ENCODE data around the gene HIVEP2.

The HIVEP2 gene

GRCh38 chr6:142844065-142844755 lies 100.8 kb downstream of the HIVEP2 start:
- no peak for DNase-seq (ENCODE audit: low read depth in 2 of 2)

- DNase-seq (ENCODE audit: low read depth in 2 of 2) = no peak
These were observed 101.6 kb downstream of the HIVEP2 start for GRCh38 chr6:142843361-142843760.

GRCh38 chr6:142842418-142843261 lies 102.3 kb downstream of the HIVEP2 start:
- DNase-seq (ENCODE audit: low read depth in 2 of 2) = no peak

GRCh38 chr6:142841915-142842314 lies 103.1 kb downstream of the HIVEP2 start:
- DNase-seq (ENCODE audit: low read depth in 2 of 2) = no peak

GRCh38 chr6:142839686-142840040 lies 105.3 kb downstream of the HIVEP2 start:
- no peak for DNase-seq (ENCODE audit: low read depth in 2 of 2)

- no peak for DNase-seq (ENCODE audit: low read depth in 2 of 2)
These were observed 105.9 kb downstream of the HIVEP2 start for GRCh38 chr6:142838821-142839685.

- no peak for DNase-seq (ENCODE audit: low read depth in 2 of 2)
These were observed 109.0 kb downstream of the HIVEP2 start for GRCh38 chr6:142835787-142836535.

- no peak for DNase-seq (ENCODE audit: low read depth in 2 of 2)
These were observed 110.1 kb downstream of the HIVEP2 start for GRCh38 chr6:142834853-142835252.

GRCh38 chr6:142833798-142834197 lies 111.2 kb downstream of the HIVEP2 start:
- DNase-seq (ENCODE audit: low read depth in 2 of 2) = no peak

- no peak for DNase-seq (ENCODE audit: low read depth in 2 of 2)
These were observed 111.9 kb downstream of the HIVEP2 start for GRCh38 chr6:142833054-142833453.

- DNase-seq (ENCODE audit: low read depth in 2 of 2) = no peak
These were observed 114.2 kb downstream of the HIVEP2 start for GRCh38 chr6:142830807-142831206.

- no peak for DNase-seq (ENCODE audit: low read depth in 2 of 2)
These were observed 114.8 kb downstream of the HIVEP2 start for GRCh38 chr6:142830116-142830710.

- no peak for DNase-seq (ENCODE audit: low read depth in 2 of 2)
These were observed 115.4 kb downstream of the HIVEP2 start for GRCh38 chr6:142829556-142829955.

- no peak for DNase-seq (ENCODE audit: low read depth in 2 of 2)
These were observed 117.0 kb downstream of the HIVEP2 start for GRCh38 chr6:142827991-142828390.

- DNase-seq (ENCODE audit: low read depth in 2 of 2) = no peak
These were observed 117.6 kb downstream of the HIVEP2 start for GRCh38 chr6:142827369-142827768.

GRCh38 chr6:142825760-142826159 lies 119.2 kb downstream of the HIVEP2 start:
- DNase-seq (ENCODE audit: low read depth in 2 of 2) = no peak

- DNase-seq (ENCODE audit: low read depth in 2 of 2) = no peak
These were observed 120.5 kb downstream of the HIVEP2 start for GRCh38 chr6:142824426-142824825.

GRCh38 chr6:142823256-142823902 lies 121.6 kb downstream of the HIVEP2 start:
- DNase-seq (ENCODE audit: low read depth in 2 of 2) = no peak

GRCh38 chr6:142822842-142823241 lies 122.1 kb downstream of the HIVEP2 start:
- no peak for DNase-seq (ENCODE audit: low read depth in 2 of 2)

GRCh38 chr6:142822383-142822782 lies 122.6 kb downstream of the HIVEP2 start:
- DNase-seq (ENCODE audit: low read depth in 2 of 2) = no peak

GRCh38 chr6:142821860-142822259 lies 123.1 kb downstream of the HIVEP2 start:
- no peak for DNase-seq (ENCODE audit: low read depth in 2 of 2)

Measured in stimulated activated CD8-positive, alpha-beta memory T cell treated with anti-CD3 and anti-CD28 coated beads, Interleukin-2, amount 100 ng/mL, for 48 hours (primary cell).